GM21576 (cell line): Measurements from ENCODE around the gene TGFB2.

Experiments used
- ATAC-seq: cut with Tn5 transposase; IDR thresholded peaks from one replicate; pipeline ENCODE4 v1.9.1; 2021; ENCODE audit warnings: mild to moderate bottlenecking, moderate library complexity; ENCODE audit not compliant: unreplicated experiment

The TGFB2 gene

GRCh38 chr1:218330043-218330623, 15.0 kb upstream of the TGFB2 start:
- ATAC-seq: peak; percentile 84

GRCh38 chr1:218332416-218332815, 12.7 kb upstream of the TGFB2 start:
- no peak for ATAC-seq

DNA sequence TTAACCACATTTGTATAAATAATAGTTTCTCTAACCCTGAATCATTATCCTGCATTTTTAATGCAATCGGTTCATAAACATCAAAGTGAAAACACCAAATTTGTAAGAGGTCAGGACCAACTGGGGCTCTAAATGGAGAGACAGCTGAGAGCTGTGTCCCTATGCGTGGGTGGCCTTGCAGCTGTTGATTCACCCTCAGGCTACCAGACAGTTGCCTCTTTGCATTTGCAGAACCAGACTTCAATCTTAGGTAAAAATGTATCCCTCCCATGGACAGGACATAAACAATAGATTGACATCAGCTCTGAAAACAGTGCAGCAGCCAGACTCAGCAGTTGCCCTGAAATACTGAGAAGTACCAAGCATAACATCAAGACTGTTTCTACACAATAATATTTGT, 8.8 kb upstream of the TGFB2 start:
- ATAC-seq: peak; percentile 46

GRCh38 chr1:218339267-218339831, 5.8 kb upstream of the TGFB2 start:
- ATAC-seq: no peak

DNA sequence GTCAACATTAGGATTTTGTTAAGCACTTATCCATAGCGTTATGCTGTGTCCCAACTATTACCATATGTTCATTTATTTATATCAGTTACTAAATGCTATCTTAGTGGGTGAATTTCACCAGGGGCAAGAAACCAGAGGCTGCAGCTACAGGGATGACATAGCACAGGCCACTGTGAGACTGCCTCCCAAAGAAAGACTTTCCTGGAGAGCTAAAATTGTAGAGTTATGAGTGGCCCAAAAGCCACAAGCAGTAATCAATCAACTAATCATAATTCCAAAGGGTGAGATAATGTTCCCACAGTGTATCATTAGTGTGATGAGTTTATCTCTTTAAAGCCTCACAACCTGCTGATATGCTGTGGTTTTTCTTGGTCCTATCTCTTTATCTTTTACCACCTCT, 3.8 kb upstream of the TGFB2 start:
- no peak for ATAC-seq

DNA sequence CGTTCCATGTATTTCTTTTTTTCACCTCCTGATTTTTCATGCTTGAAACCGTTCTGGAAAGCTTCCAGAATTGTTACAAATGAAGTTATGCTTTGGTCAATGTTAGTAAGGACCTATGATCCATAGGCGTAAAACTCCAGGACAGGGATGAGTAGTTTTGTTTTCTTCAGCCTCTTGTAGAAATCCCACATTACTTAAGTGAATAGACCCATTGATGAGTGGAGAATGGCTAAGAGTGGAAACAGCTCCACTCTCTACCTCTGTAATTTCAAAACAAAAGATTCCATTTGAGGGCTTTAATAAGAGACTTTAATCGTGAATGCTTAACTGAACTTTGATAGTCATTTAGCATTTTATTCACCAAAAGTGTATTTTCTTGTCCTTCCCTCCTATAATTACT, 3.0 kb upstream of the TGFB2 start:
- ATAC-seq: no peak

GRCh38 chr1:218345673-218346390, 696 bp downstream of the TGFB2 start:
- ATAC-seq: peak; percentile 63

DNA sequence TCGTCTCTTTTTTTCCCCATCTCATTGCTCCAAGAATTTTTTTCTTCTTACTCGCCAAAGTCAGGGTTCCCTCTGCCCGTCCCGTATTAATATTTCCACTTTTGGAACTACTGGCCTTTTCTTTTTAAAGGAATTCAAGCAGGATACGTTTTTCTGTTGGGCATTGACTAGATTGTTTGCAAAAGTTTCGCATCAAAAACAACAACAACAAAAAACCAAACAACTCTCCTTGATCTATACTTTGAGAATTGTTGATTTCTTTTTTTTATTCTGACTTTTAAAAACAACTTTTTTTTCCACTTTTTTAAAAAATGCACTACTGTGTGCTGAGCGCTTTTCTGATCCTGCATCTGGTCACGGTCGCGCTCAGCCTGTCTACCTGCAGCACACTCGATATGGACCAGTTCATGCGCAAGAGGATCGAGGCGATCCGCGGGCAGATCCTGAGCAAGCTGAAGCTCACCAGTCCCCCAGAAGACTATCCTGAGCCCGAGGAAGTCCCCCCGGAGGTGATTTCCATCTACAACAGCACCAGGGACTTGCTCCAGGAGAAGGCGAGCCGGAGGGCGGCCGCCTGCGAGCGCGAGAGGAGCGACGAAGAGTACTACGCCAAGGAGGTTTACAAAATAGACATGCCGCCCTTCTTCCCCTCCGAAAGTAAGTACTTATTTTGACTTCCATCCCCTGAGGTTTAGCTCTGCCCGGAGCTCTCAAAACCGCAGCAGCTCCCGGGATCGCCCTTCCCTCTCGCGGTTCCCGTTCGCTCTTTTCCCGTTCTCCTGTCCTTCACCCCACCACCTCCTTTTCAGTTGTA, 1.5 kb downstream of the TGFB2 start:
- no peak for ATAC-seq

DNA sequence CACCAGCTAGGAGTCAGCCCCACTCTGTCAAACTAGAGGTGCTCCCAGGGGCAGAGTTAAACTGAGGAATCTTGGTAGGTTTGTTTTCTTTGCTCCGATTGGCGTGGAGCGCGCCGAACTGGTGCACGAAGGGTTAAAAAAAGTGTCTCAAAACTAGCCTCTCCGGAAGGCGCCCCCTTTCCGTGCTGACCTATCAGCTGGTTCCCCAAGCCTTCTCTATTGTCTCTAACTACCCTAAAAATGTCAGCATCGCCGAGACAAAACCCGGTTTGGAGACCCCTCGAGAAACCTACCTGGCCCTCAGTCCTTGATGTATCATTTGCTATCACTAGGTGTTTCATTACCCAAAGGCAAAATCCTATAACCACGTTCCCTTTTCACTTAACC, 2.2 kb downstream of the TGFB2 start:
- no peak for ATAC-seq

- ATAC-seq: no peak
Measured at GRCh38 chr1:218347723-218348627, 2.8 kb downstream of the TGFB2 start.

DNA sequence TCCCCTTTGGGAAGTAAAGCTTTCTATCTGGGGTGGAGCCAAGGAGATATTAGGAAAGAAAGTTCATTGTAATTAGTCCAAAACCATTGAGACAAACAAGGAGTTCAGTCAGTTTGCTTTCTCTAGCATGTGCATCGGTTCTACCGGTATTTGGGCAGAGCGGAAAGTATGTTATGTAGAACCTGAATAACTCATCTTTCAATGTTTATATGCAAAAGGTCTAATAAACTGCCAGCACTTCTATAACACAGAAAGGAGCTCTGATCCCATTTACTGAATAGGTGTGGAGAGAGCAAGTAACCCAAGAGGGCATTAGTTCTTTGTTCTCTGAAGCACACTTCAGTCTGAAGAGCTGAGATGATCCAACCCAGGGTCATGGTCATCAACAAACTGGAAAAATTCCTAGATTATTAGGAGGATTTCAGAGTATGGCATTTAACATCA, 3.5 kb downstream of the TGFB2 start:
- ATAC-seq: no peak

GRCh38 chr1:218349348-218350034, 4.4 kb downstream of the TGFB2 start:
- no peak for ATAC-seq

DNA sequence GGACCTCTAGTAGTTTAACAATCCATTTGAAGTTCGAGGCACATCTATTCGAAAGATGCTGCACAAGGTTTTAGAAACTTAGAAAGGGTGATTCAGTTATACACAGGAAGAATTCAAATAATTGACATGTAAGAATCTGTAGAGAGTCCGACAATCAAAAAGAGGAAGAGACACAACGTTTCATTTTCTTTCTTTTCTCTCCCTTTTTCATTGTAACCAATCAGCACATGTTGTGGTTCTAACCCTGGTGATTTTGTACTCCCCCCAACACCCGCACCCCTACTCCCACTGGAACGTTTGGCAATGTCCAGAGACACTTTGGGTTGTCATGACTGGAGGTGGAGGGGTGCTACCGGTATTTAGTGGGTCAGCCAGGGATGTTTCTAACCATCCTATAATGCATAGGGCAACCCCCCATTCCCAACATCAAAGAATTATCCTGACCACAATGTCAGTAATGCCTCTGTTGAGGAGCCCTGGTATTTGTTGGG, 4.9 kb downstream of the TGFB2 start:
- no peak for ATAC-seq

- no peak for ATAC-seq
Measured at GRCh38 chr1:218350801-218351266, 5.7 kb downstream of the TGFB2 start.

GRCh38 chr1:218351391-218352074, 6.4 kb downstream of the TGFB2 start:
- peak; percentile 64 for ATAC-seq

GRCh38 chr1:218352075-218352438, 6.9 kb downstream of the TGFB2 start:
- no peak for ATAC-seq

GRCh38 chr1:218353656-218354055, 8.5 kb downstream of the TGFB2 start:
- ATAC-seq: no peak

DNA sequence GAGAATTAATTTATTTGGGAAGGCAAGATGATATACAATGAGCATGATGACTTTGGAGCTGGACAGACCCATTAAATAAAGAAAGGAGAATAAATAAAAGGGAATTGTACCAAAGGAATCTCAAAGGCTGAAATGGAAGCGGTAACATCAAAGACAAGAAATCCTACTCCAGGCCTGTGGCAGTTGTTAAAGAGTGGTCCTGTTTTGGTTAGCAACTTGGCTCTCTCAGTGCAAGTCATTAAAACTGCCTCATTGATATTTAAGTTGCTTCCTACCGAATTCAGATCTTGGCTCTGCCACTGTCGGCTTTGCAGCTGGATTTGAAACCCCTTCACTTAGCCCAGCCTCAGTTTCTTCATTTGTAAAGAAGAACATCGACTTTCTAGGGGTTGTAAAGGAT, 10.1 kb downstream of the TGFB2 start:
- no peak for ATAC-seq

DNA sequence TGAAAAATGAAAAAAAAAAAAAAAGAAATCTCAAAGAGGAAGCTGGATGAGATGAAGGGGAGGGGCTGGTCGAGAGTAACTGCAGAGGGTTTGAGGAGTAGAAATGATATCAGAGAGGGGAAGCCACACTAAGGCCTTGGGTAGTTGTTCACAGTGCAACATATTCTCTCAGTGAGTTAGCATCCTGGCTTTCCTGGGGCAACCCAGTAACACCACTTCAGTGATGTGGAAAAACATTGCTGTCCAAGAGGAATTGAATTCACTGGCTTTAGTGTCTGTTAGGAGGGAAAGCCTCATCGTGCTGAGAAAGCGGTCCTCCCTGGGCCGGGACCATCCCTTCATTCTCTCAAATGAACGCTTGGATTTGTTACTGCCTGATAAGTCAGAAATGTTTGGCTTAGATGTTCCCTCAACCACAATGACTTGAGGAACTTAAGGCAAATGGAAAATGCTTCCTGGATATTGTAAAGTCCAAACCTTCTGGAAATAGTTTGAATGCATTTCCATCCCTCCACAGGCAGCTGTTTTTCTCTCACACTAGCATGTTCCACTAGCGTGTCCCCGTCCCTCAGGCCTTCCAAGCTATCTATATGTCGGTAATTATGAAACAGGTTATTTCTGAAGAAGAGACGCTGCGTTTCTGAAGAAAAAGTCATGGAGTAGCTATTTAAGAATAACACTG, 12.2 kb downstream of the TGFB2 start:
- no peak for ATAC-seq
